Adrenal gland (tissue), 12 donors: ENCODE results near the gene CANX. TPM values are rescaled to one million over a fixed set of nuclear protein-coding genes. Genes with fewer than 3 reads are reported as not detected.

Source experiments
- DNase-seq, 7 donors: peaks; one replicate each; pipeline ENCODE4 v3.0.0-alpha.2; 2019 to 2020
- H3K27ac ChIP-seq, 5 donors: fragments of 200-600 bp; sonication (generic) in 4 of 5; 1 replicate in 3 of 5; 2 replicates in 2 of 5; pipeline versions ENCODE4 v1.5.1 to v1.8.0; 2016 to 2020; ENCODE audit warnings: mild to moderate bottlenecking in 1 of 5
- H3K27me3 ChIP-seq: fragments of 200-600 bp; 2 replicates; pipeline ENCODE4 v1.8.0; 2021
- H3K36me3 ChIP-seq, 2 donors: fragments of 200-600 bp; replicated peaks in 1 of 2; 1 replicate in 1 of 2; 2 replicates in 1 of 2; pipeline versions ENCODE4 v1.5.1 to v1.8.0; 2018 to 2022
- H3K4me1 ChIP-seq, 2 donors: fragments of 200-600 bp; replicated peaks in 1 of 2; 1 replicate in 1 of 2; 2 replicates in 1 of 2; pipeline versions ENCODE4 v1.5.1 to v1.8.0; 2018 to 2021
- H3K4me3 ChIP-seq, 4 donors: fragments of 200-600 bp; sonication (generic) in 3 of 4; one replicate each; pipeline ENCODE4 v1.5.1; 2016 to 2018
- H3K9me3 ChIP-seq, 3 donors: fragments of 200-600 bp; sonication (generic) in 1 of 3; replicated peaks in 1 of 3; 1 replicate in 2 of 3; 2 replicates in 1 of 3; pipeline versions ENCODE4 v1.5.1 to v1.8.0; 2016 to 2021
- POLR2A ChIP-seq, 2 donors: fragments of 450-650 bp; IDR thresholded peaks; one replicate each; pipeline ENCODE4 v1.6.1; 2017; ENCODE audit warnings: antibody characterized with exemption in 2 of 2, mild to moderate bottlenecking in 2 of 2, moderate library complexity in 1 of 2
- WGBS, 4 donors: extraction: QIAGEN DNeasy Blood & Tissue Kit in 2 of 4; methylation state at CpG; one replicate each; pipeline versions ENCODE4 v1.1.5 to v1.1.7; 2013 to 2017; 5-methylcytosine and 5-hydroxymethylcytosine counted together
- intact Hi-C, 2 donors: fragments of 100-400 bp; cut with DNase I; formaldehyde crosslinking; loops; one replicate each; pipeline versions ENCODE4 v1.14.1 to v1.15.0; 2022 to 2023
- polyA plus RNA-seq, 3 donors: library from polyadenylated mRNA; stranded (reverse); fragments of 200-250 nt in 2 of 3; fragments of 350-450 nt in 1 of 3; fragmentation: Illumina TruSeq in 1 of 3; extraction: RNeasy Lipid Tissue Mini Kit (QIAGEN cat#74804) in 1 of 3; gene quantifications; one replicate each; pipeline ENCODE4 v1.2.3, GENCODE V29; 2013 to 2014
- total RNA-seq, 9 donors: library from RNA; depleted of rRNA in 4 of 9; stranded (reverse); fragments of >200 nt in 4 of 9; fragments of 120-200 nt in 1 of 9; fragmentation: NEBNext Ultra II Directional in 1 of 9; extraction: Animal tissue kit (Norgen Biotek cat#: 25700) in 1 of 9; gene quantifications; one replicate each; pipeline versions ENCODE4 v1.1.0 to v1.2.4, GENCODE V29; 2013 to 2023
- TF ChIP-seq, protein P1 (sequence below), 6 experiments: fragments of 450-650 bp in 4 of 6; fragments of 200-600 bp in 2 of 6; sonication (generic) in 1 of 6; IDR thresholded peaks; 1 replicate in 5 of 6; 2 replicates in 1 of 6; pipeline versions ENCODE4 v1.5.1 to v1.8.0; 2016 to 2021; ENCODE audit warnings: antibody characterized with exemption in 6 of 6, mild to moderate bottlenecking in 2 of 6, moderate library complexity in 1 of 6
- donor health status: healthy with polysubstance abuse.
- donor health status: Bipolar disorder and iron deficiency.
- donor health status: DM: yes; HTN: yes; CAD: no.
- donor health status: DM: no; HTN: no; CAD: no.
- donor health status: DM: no; HTN: no; CAD: no.
- donor health status: DM: yes; HTN: yes; CAD: no.

Gene CANX
- total and polyA plus RNA-seq, 12 donors, result 80.0 to 1,022 (median 394) TPM

GRCh38 chr5:179724163-179724562, 25.4 kb downstream of the CANX start:
- no peaks in the 10 kb centered on the region for H3K9me3 ChIP-seq
- intact Hi-C loops, result no loop called here
- no peak for DNase-seq
- TF ChIP-seq, protein P1, sequence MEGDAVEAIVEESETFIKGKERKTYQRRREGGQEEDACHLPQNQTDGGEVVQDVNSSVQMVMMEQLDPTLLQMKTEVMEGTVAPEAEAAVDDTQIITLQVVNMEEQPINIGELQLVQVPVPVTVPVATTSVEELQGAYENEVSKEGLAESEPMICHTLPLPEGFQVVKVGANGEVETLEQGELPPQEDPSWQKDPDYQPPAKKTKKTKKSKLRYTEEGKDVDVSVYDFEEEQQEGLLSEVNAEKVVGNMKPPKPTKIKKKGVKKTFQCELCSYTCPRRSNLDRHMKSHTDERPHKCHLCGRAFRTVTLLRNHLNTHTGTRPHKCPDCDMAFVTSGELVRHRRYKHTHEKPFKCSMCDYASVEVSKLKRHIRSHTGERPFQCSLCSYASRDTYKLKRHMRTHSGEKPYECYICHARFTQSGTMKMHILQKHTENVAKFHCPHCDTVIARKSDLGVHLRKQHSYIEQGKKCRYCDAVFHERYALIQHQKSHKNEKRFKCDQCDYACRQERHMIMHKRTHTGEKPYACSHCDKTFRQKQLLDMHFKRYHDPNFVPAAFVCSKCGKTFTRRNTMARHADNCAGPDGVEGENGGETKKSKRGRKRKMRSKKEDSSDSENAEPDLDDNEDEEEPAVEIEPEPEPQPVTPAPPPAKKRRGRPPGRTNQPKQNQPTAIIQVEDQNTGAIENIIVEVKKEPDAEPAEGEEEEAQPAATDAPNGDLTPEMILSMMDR (IDR thresholded peaks at IDR 0.05), result no peak
- no peaks in the 10 kb centered on the region for H3K27me3 ChIP-seq
- 63 to 71% (median 66%) methylated on average over 4 of the region's 4 CpGs for WGBS, 4 donors
- no peak overlapping the region for H3K4me3 ChIP-seq
- peak overlapping the region in 1 of 5 donors; percentile 5 for H3K27ac ChIP-seq
- H3K4me1 ChIP-seq, result no peaks in the 10 kb centered on the region
- peaks cover 0 to 97% of the 10 kb centered on the region in 2 donors for H3K36me3 ChIP-seq

DNA sequence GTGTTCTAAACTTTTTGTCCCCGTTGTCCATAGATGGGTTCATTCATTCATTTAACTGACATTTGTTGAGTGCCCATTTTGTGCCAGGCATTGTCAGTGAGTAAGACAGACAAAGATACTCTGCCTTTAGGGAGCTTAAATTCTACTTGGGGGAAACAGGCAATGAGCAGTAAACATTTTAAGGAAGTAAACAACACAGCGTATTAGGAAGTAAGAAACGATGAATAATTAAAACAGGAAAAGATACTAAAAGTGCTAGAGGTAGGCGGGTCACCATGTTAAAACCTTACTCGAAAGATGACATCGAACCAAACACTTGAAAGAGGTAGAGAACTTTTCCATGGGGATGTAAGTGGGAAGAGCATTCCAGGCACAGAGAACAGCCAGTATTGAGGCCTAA, 28.3 kb downstream of the CANX start:
- H3K27ac ChIP-seq, result no peak overlapping the region
- DNase-seq, result no peak
- peaks cover 7 to 12% of the 10 kb centered on the region in 2 donors for H3K4me1 ChIP-seq
- TF ChIP-seq, protein P1 (IDR thresholded peaks at IDR 0.05), result no peak
- no peak for TF ChIP-seq POLR2A (IDR thresholded peaks at IDR 0.05)
- intact Hi-C loops, result no loop called here
- WGBS, 4 donors, result 82 to 94% (median 85%) methylated on average over 6 of the region's 6 CpGs
- no peaks in the 10 kb centered on the region for H3K9me3 ChIP-seq
- H3K36me3 ChIP-seq, result peaks cover 0 to 87% of the 10 kb centered on the region in 2 donors
- no peak overlapping the region for H3K4me3 ChIP-seq
- H3K27me3 ChIP-seq, result no peaks in the 10 kb centered on the region

DNA sequence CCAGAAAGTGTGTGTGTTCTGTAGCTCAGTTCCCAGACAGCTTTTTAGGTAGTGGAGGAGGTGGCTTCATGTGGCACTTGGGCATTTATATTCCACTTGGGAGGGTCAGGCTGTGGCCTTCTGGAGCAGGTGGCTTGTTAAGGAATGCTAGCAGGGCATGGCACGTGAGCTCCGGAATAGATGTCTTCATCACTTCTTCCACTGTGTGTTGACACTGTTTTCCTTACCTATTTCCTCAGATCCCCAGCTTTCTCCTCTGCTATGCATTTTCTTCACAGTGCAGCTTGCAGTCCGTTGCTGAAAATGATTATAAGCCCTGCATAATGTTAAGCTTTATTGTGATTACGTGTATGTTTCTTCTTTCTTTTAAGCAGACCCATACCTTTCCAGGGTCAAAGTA, 30.5 kb downstream of the CANX start:
- WGBS, 4 donors, result 85 to 91% (median 89%) methylated on average over 4 of the region's 4 CpGs
- TF ChIP-seq, protein P1 (IDR thresholded peaks at IDR 0.05), result no peak
- no peak for TF ChIP-seq POLR2A (IDR thresholded peaks at IDR 0.05)

GRCh38 chr5:179729727-179730126, 31.0 kb downstream of the CANX start:
- 74 to 84% (median 81%) methylated on average over 3 of the region's 3 CpGs for WGBS, 4 donors
- peaks cover 0 to 61% of the 10 kb centered on the region in 2 donors for H3K36me3 ChIP-seq
- intact Hi-C loops, result no loop called here
- H3K4me3 ChIP-seq, result no peak overlapping the region
- no peaks in the 10 kb centered on the region for H3K9me3 ChIP-seq
- TF ChIP-seq POLR2A (IDR thresholded peaks at IDR 0.05), result no peak
- TF ChIP-seq, protein P1 (IDR thresholded peaks at IDR 0.05), result no peak
- peaks cover 17 to 23% of the 10 kb centered on the region in 2 donors for H3K4me1 ChIP-seq
- DNase-seq, result no peak
- no peak overlapping the region for H3K27ac ChIP-seq
- H3K27me3 ChIP-seq, result no peaks in the 10 kb centered on the region

More for the DNA sequence above, 30.5 kb downstream of the CANX start:
- no peak overlapping the region for H3K27ac ChIP-seq
- no peak overlapping the region for H3K4me3 ChIP-seq
- H3K9me3 ChIP-seq, result no peaks in the 10 kb centered on the region
- H3K27me3 ChIP-seq, result no peaks in the 10 kb centered on the region
- peaks cover 0 to 65% of the 10 kb centered on the region in 2 donors for H3K36me3 ChIP-seq
- DNase-seq, result no peak
- H3K4me1 ChIP-seq, result peaks cover 13 to 19% of the 10 kb centered on the region in 2 donors
- intact Hi-C loops, result no loop called here
